Right lobe of liver (tissue), 6 donors: Measurements from ENCODE around the gene CYP4F12. TPM values are rescaled to one million over a fixed set of nuclear protein-coding genes. Genes with fewer than 3 reads are reported as not detected.
A peak's percentile ranks its signal among the peaks of the same experiment; 100 is the strongest.

Experiments
- ATAC-seq, 4 donors: fragments of 200-7000 bp; cut with Tn5 transposase; one replicate each; pipeline ENCODE4 v1.9.1; 2020; ENCODE audit warnings: mild to moderate bottlenecking in 4 of 4, moderate library complexity in 4 of 4
- DNase-seq, 3 donors: peaks; one replicate each; pipeline ENCODE4 v3.0.0-alpha.2; 2020
- H3K27ac ChIP-seq, 3 donors: fragments of 200-600 bp; one replicate each; pipeline ENCODE4 v1.8.0; 2022
- H3K27me3 ChIP-seq, 2 donors: fragments of 200-600 bp; one replicate each; pipeline ENCODE4 v1.8.0; 2022
- H3K36me3 ChIP-seq, 4 donors: fragments of 200-600 bp; sonication (generic) in 1 of 4; one replicate each; pipeline versions ENCODE4 v1.5.1 to v1.8.0; 2017 to 2022; ENCODE audit warnings: control low read depth in 1 of 4
- H3K4me1 ChIP-seq, 4 donors: fragments of 200-600 bp; sonication (generic) in 1 of 4; one replicate each; pipeline versions ENCODE4 v1.5.1 to v1.8.0; 2017 to 2022; ENCODE audit warnings: control low read depth in 1 of 4
- H3K4me3 ChIP-seq, 3 donors: fragments of 200-600 bp; one replicate each; pipeline ENCODE4 v1.8.0; 2022
- H3K9me3 ChIP-seq, 4 donors: fragments of 200-600 bp; sonication (generic) in 1 of 4; one replicate each; pipeline versions ENCODE4 v1.5.1 to v1.8.0; 2017 to 2022; ENCODE audit warnings: control low read depth in 1 of 4
- POLR2A ChIP-seq: fragments of 450-650 bp; IDR thresholded peaks from one replicate; pipeline ENCODE4 v1.6.1; 2017; ENCODE audit warnings: antibody characterized with exemption, mild to moderate bottlenecking
- WGBS: methylation state at CpG from one replicate; pipeline ENCODE4 v1.1.6; 2018; ENCODE audit warnings: low coverage, low lambda C conversion rate; ENCODE audit not compliant: insufficient coverage; ENCODE audit errors: missing lambda C conversion rate; 5-methylcytosine and 5-hydroxymethylcytosine counted together
- intact Hi-C, 2 donors: fragments of 100-400 bp; cut with DNase I; formaldehyde crosslinking; loops; one replicate each; pipeline versions ENCODE4 v1.11.2 to v1.14.1; 2022
- total RNA-seq, 6 experiments: library from RNA; depleted of rRNA in 2 of 6; stranded (reverse); fragments of >200 nt in 2 of 6; fragmentation: NEBNext Ultra II Directional in 3 of 6; extraction: Animal tissue kit (Norgen Biotek cat#: 25700) in 3 of 6; gene quantifications; one replicate each; pipeline versions ENCODE4 v1.1.0 to v1.2.4, GENCODE V29; 2016 to 2023
- TF ChIP-seq, protein P1 (sequence below), 4 donors: fragments of 200-600 bp in 3 of 4; fragments of 450-650 bp in 1 of 4; IDR thresholded peaks; one replicate each; pipeline versions ENCODE4 v1.5.1 to v1.8.0; 2016 to 2022; ENCODE audit warnings: antibody characterized with exemption in 4 of 4, mild to moderate bottlenecking in 2 of 4
- donor health status: DM: no; HTN: yes; CAD: no.
- donor health status: DM: no; HTN: no; CAD: no.
- donor health status: DM: no; HTN: no; CAD: no.
- donor health status: DM: no; HTN: yes; CAD: no.
- donor health status: DM: no; HTN: yes; CAD: no.

CYP4F12 gene
- total RNA-seq, 6 experiments from 2014 or later = 21.9 to 95.5 (median 45.3) TPM

DNA sequence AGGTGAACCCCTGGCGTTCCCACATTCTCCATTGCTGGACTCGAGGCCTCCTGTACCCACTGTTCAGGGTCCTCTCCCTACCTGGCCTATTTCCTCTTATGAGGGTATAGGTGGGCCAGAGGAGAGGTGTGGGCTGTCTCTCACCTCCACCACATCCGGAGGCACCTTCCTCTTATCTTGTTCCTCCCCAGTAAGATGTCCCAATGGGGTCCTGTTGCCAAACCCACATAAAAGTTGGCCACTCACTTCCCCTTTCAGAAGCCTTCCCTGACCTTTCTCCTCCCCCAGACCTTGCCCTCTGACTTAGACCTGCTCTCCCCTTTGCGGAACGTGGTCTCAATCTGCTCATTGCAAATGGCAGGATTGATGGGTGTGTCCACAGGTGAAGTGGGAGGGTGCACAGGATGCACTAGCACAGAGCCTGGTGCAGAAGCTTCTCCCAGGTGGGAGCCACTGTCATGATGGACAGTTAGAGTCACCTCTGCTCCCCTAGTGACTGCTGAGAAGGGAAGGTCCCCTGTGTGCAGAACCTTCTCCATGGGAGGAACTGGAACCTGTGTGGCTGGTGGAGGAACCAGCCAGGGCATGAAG is 30.9 kb upstream of the CYP4F12 start:
- ATAC-seq = peak; percentile 1 to 16 (median 7)
- peaks cover 0 to 29% (median 7%) of the 10 kb centered on the region in 4 donors for H3K36me3 ChIP-seq
- TF ChIP-seq, protein P1, sequence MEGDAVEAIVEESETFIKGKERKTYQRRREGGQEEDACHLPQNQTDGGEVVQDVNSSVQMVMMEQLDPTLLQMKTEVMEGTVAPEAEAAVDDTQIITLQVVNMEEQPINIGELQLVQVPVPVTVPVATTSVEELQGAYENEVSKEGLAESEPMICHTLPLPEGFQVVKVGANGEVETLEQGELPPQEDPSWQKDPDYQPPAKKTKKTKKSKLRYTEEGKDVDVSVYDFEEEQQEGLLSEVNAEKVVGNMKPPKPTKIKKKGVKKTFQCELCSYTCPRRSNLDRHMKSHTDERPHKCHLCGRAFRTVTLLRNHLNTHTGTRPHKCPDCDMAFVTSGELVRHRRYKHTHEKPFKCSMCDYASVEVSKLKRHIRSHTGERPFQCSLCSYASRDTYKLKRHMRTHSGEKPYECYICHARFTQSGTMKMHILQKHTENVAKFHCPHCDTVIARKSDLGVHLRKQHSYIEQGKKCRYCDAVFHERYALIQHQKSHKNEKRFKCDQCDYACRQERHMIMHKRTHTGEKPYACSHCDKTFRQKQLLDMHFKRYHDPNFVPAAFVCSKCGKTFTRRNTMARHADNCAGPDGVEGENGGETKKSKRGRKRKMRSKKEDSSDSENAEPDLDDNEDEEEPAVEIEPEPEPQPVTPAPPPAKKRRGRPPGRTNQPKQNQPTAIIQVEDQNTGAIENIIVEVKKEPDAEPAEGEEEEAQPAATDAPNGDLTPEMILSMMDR (IDR thresholded peaks at IDR 0.05) = no peak
- no peak for TF ChIP-seq POLR2A
- peaks cover 0 to 40% (median 11%) of the 10 kb centered on the region in 4 donors for H3K4me1 ChIP-seq
- intact Hi-C loops = no loop called here
- DNase-seq = peak in 1 of 3 donors; percentile 76
- H3K4me3 ChIP-seq = peak overlapping the region; percentile 50 to 88 (median 73)
- H3K27ac ChIP-seq = peak overlapping the region; percentile 82 to 99 (median 94)
- 22% methylated on average over 5 of the region's 5 CpGs for WGBS
- no peaks in the 10 kb centered on the region for H3K27me3 ChIP-seq
- H3K9me3 ChIP-seq = no peaks in the 10 kb centered on the region

DNA sequence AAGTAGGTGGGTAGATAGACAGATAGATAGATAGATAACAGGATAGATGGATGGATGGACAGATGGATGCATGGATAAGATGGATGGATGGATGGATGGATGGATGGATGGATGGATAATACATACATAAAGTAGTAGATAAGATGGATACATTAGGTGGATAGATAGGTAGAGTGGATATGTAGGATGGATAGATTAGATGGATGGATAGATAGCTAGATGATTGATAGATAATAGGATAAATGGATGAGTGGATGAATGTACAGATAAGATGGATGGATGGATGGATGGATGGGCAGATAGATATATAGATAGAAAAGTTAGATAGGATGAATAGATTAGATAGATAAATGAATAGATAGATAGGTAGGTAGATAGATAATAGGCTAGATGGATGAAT is 30.1 kb upstream of the CYP4F12 start:
- Histone ChIP-seq H3K4me1 (peaks cover 0 to 48% (median 11%) of the 10 kb centered on the region in 4 donors), H3K4me3 (peak overlapping the region; percentile 50 to 88 (median 73))
- no peak for DNase-seq

DNA sequence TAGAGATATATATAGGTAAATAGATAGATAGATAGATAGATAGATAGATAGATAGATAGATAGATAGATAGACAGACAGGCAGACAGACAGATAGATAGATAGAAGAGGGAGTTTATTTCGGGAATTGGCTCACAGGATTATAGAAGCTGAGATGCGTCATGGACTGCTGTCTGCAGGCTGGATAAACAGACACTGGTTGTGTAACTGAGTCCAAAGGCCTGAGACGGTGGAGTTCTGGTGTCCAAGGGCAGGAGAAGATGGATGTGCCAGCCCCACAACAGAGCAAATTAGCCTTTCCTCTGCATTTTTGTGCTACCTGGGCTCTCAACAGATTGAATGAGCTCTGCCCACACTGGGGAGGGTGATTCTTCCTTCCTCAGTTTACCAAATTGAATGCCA is 29.5 kb upstream of the CYP4F12 start:
- DNase-seq (peak in 2 of 3 donors; percentile 74 to 89), ATAC-seq (peak; percentile 29 to 62 (median 50))
- peaks cover 0 to 54% (median 11%) of the 10 kb centered on the region in 4 donors for H3K4me1 ChIP-seq
- no peaks in the 10 kb centered on the region for H3K27me3 ChIP-seq
- TF ChIP-seq, protein P1 (IDR thresholded peaks at IDR 0.05) = no peak
- TF ChIP-seq POLR2A = peak; percentile 23
- no peaks in the 10 kb centered on the region for H3K9me3 ChIP-seq
- peak overlapping the region; percentile 54 to 99 (median 81) for H3K27ac ChIP-seq
- H3K4me3 ChIP-seq = peak overlapping the region; percentile 50 to 88 (median 73)
- H3K36me3 ChIP-seq = peaks cover 2 to 43% (median 11%) of the 10 kb centered on the region in 4 donors
- 21% methylated on average over 3 of the region's 3 CpGs for WGBS
- intact Hi-C loops = no loop called here

More for the DNA sequence above, 30.1 kb upstream of the CYP4F12 start:
- H3K9me3 ChIP-seq = no peaks in the 10 kb centered on the region
- H3K27me3 ChIP-seq = no peaks in the 10 kb centered on the region
- no peak for ATAC-seq
- peak overlapping the region in 2 of 3 donors; percentile 94 to 99 for H3K27ac ChIP-seq
- TF ChIP-seq, protein P1 (IDR thresholded peaks at IDR 0.05) = no peak
- no peak for TF ChIP-seq POLR2A
- H3K36me3 ChIP-seq = peaks cover 2 to 37% (median 9%) of the 10 kb centered on the region in 4 donors
- intact Hi-C loops = no loop called here

DNA sequence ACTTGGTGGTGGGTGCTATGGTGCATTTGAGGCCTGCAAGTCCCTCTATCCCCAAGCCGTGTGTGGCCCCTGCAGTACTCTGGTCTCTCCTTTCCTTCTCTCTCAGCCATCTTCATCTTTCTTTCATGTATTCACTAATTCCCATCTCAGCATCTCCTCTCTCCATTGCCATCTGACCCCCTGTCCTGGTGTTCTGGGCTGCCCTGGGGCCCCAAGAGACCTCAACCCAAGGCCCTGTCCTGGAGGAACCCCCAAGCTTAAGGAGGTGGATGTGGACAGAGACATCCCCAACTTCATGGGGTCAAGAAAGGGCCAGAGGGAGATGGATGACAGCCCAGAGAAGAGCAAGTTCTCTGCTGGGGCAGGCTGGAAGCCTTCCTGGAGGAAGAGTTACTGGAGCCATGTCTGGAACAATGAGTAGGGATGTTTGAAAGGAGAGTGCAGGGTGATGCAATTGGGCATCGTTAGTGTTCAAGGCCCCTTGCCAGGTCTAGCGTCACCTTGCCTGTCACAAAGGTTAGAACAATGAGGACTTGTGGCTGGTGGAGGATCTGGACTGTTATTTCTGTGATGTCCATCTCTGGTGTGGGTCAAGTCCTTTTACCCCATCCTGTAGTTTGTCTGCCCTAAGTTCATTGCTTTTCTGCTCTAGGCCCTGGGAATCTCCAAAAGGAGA is 28.7 kb upstream of the CYP4F12 start:
- intact Hi-C loops = no loop called here
- peak in 3 of 4 donors; percentile 10 to 24 (median 19) for ATAC-seq
- no peaks in the 10 kb centered on the region for H3K27me3 ChIP-seq

More for the DNA sequence above, 28.7 kb upstream of the CYP4F12 start:
- H3K27ac ChIP-seq = peak overlapping the region; percentile 54 to 99 (median 81)
- no peaks in the 10 kb centered on the region for H3K9me3 ChIP-seq
- H3K4me3 ChIP-seq = peak overlapping the region in 2 of 3 donors; percentile 73 to 88
- DNase-seq = peak; percentile 70 to 78 (median 74)
- TF ChIP-seq POLR2A = no peak
- TF ChIP-seq, protein P1 (IDR thresholded peaks at IDR 0.05) = no peak
- WGBS = 33% methylated on average over 3 of the region's 3 CpGs
- H3K36me3 ChIP-seq = peaks cover 2 to 51% (median 14%) of the 10 kb centered on the region in 4 donors
- peaks cover 0 to 60% (median 11%) of the 10 kb centered on the region in 4 donors for H3K4me1 ChIP-seq
